Limb (tissue), 2 donors: ENCODE results near the gene NKG7.

Experiments
- DNase-seq, 2 donors: peaks; one replicate each; pipeline ENCODE4 v3.0.0-alpha.2; 2016; ENCODE audit errors: extremely low spot score in 2 of 2

The NKG7 gene

DNA sequence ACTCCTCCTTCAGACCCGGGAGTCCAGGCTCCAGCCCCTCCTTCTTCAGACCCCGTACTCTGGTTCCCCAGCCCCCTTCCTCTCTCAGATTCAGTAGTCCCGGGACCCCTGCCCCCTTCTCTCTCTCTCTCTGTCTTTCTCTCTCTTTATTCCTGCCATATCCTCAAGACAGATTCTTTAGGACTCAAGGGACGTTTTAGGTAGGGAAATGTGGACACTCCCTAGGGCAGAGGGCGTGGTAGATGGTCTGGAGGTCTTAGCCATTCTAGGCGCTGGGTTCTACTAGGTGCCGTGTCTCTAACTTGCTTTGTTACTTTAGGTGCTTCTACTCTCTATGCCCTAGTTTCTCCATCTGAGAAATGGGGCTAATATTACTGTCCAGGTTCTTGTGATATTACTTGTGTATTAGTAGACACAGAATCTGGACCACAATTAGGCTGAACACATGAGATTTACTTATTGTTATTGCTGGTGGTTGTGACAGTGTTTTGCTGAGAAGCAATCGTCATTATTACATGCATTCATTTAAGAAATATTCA lies 18.7 kb upstream of the NKG7 start:
- DNase-seq, result no peak

DNA sequence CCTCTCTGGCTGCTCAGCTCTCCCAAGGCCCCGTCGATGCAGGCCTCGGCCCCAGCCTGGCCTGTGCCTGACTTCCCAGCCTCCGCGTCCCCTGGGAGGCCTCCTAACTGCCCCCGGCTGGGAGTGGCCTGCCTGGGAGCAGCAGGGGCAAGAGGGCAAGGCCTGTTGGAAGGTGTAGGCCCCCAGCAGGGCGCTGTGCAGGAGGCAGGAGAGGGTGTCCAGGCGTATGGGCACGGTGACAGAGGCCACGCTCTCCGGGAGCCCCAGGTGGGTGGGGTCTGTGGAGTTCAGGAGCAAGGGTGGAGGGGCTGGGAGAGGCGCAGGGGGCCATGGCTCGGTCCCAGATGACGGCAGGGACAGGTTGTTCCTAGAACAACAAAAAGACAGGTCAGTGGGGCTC lies 16.7 kb upstream of the NKG7 start:
- DNase-seq, result no peak

- DNase-seq, result no peak
Observed at GRCh38 chr19:51387924-51388389, 15.5 kb upstream of the NKG7 start, which contains the start of gene LIM2. TSS of gene LIM2 (minus strand) at chr19:51387974. CDS start at chr19:51387443, 531 bp downstream.

GRCh38 chr19:51386882-51387520 lies 14.5 kb upstream of the NKG7 start:
- no peak for DNase-seq

GRCh38 chr19:51382004-51382403 lies 9.6 kb upstream of the NKG7 start:
- no peak for DNase-seq

GRCh38 chr19:51380379-51380778 lies 7.9 kb upstream of the NKG7 start:
- no peak for DNase-seq

DNA sequence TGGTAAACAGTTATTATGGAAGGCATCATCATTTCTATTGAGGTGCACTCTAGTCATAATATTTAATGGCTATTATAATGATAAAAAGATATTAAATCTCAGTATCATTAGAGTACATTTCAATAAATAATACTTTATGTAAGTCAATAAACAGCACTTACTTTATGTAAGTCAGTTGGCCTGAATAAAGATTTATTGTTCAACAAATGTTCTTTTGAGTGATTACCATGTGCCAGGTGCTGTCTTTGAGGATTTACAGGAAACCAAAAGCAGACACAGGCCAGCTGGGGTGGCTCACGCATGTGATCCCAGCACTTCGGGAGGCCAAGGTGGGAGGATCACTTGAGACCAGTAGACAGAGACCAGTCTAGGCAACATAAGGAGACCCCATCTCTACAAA lies 5.0 kb upstream of the NKG7 start:
- DNase-seq, result no peak

DNA sequence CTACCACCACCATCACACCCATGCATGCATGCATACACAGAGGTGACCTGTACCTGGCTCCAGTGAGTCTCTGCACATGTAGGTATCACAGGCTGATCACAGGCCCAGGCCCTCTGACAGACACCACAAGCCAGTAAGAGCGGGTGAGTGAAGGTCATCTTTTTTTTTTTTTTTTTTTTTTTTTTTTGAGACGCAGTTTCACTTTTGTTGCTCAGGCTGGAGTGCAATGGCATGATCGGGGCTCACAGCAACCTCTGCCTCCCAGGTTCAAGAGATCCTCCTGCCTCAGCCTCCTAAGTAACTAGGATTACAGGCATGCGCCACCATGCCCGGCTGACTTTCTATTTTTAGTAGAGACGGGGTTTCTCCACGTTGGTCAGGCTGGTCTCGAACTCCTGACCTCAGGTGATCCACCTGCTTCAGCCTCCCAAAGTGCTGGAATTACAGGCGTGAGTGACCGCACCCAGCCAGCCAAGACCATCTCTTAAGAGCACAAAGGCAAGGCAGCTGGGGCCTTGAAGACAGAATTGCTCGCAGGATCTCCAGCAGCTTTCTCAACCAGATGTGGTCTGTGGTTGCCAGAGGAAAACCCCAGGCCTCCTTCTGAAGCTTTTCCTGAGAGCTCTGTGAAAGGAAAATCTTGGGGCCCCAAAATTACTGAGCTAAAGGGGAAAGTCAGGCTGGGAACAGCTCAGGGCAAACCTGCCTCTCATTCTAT lies 3.2 kb upstream of the NKG7 start:
- no peak for DNase-seq

GRCh38 chr19:51372021-51372648 lies 319 bp downstream of the NKG7 start:
- DNase-seq, result no peak

GRCh38 chr19:51371186-51371690 lies 1.2 kb downstream of the NKG7 start:
- no peak for DNase-seq

- no peak for DNase-seq
Observed at GRCh38 chr19:51370230-51370629, 2.2 kb downstream of the NKG7 start.

DNA sequence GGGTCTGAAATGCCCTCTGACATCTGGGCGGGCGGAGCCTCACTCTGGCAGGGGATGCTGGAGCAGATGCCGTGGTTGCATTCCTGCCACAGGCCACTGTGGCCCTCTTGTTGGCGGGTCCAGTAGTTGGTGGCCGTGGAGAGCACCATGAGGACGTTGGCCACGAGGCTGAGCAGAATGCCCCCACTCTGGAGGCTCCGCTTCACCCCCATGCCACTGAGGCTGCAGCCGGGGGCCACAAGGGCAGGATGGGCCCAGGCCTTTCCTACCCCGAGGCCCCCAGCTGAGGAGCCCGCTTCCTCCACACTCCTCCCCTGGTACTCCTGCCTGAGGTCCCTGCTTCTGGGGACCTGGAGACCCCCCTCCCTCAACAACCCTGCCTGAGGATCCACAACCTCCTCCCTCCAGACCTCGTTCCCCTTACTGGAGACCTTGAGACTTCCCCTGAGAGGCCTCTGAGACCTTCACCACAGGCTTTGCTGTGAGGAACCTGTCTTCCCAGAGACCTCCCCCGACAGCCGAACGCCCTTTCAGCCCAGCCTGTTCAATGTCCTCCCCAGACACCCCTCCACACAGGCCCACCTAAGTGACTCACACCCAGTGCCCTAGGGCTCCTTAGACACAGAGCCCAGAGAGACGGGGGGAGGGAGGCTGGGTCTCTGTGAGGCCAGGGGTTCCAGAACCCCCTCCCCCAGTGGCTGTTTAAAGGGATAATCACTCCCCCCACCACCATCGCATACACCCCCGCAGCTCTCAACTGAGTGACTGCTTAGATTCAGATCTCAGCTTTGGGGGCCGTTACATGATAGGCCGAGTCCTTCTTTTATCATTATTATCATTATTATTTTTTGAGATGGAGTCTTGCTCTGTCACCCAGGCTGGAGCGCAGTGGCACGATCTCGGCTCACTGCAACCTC lies 3.8 kb downstream of the NKG7 start, which contains the start of gene CLDND2:
TSS of gene CLDND2 (minus strand) at position 638 of the 917 bp plus-strand sequence. CDS start at position 212, 426 bp downstream.
- DNase-seq, result no peak

DNA sequence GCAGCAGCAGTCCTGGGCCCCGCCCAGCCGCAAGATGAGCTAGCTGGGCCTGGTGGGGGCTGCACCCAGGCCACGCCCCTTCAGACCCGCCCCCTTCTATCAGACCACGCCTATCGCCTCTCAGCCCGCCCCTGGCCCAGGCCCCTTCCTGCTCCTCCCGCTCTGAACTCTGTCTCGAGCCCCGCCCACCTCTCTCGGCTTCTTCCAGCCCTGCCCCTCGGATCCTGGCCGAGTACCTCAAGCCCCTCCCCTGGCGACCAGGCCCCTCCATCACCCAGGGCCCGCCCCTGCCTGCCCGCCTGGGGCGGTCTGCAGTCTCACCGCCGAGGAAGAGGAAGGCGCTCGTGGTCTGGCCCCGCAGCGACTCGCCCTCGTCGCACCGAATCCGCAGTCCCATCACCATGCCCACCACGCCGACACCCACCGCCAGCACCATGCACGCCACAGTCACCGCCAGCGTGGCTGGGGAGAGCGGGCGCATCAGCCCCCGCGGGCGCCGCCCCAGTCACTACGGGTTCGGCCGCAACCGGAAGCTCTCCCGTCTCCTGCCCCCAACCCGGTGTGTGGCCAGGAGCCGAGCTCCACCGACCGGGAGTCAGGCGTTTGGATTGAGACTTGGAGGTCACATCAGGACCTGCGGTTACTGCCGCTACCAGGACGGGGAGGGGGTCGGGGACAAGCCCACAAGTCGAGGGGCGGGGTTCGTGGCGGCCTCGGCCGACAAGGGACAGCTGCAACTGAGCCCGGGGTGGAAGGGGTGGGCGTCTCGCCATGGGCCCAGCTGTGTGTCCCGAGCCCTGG lies 4.7 kb downstream of the NKG7 start:
- DNase-seq, result peak; percentile 99 to 100

- DNase-seq, result no peak
Observed at GRCh38 chr19:51367255-51367564, 5.2 kb downstream of the NKG7 start.

DNA sequence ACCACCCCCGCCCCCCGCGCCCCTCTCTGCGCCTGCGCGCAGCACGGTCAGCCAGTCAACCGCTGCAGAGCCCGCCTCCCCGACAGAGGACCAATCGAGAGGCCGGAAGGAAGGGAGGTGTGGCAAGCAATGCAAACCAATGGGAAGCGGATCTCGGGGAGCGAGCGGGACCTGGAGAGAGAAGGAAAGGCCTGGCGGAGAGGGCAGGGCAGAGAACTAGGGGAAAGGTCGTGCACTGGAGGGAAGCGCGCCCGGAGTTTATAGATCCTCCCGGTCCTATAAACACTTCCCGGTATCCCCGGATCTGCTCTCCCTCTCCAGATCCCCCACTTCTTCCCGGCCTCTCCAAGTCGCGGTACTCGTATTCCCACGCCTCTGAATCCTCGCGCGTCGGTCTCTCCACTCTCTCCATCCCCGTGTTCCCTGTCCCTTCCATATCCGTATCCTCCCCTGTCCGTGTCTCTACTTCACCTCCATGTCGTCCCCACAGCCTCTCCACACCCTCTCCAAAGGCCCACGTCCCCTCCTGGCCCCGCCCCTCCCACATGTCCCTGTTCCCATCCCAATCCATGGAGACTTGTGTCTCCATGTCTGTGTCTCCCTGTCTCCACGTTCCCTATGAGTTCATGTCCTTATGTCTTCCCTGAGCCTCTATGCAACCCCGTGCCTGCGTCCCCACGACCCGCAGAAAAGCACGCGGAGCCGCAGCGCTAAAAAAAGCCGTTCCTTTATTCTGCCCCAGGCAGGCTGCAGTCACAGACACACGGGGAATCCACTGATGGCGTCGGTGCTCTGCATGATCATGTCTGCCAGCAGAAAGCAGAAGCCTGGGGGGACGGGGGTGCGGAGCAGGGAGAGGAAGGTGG lies 5.8 kb downstream of the NKG7 start:
- DNase-seq, result peak; percentile 97 to 98

GRCh38 chr19:51365965-51366388 lies 6.5 kb downstream of the NKG7 start, which contains the start of gene ETFB:
TSS of gene ETFB (minus strand) at chr19:51366388. CDS start at chr19:51366326, 62 bp downstream.
- no peak for DNase-seq

GRCh38 chr19:51365211-51365964 lies 7.1 kb downstream of the NKG7 start:
- DNase-seq, result peak in 1 of 2 donors; percentile 12
